NCI-H524 (cell line): Measurements from ENCODE around the gene NAA38.
A peak's percentile ranks its signal among the peaks of the same experiment; 100 is the strongest.
"Not testable (repeated sequence)": the region's sequence is repeated elsewhere in the genome, so short reads cannot be mapped to it uniquely, and the experiment has no call there.

Source experiments
- DNase-seq, 2 experiments: peaks; one replicate each; lab custom pipeline; 2025; lab: John Stamatoyannopoulos, UW

Gene NAA38

DNA sequence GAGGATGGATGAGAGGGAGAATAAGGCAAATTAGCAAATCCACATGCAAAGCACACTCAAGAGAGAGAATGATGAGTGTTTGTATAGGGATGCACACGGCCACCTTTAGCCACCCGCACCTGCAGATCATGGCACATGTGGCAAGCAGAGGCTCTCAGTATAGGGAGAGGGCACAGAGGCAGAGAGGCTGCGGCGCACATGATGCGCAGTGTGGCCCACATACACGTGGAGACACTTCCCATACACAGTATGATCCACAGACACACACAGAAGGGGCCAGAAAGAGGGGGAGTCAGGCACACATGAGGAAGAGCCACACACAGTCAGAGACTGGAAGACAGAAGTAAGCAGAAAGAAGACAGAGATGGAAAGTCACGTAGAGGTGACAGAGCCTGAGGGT lies 24.7 kb upstream of the NAA38 start:
- DNase-seq = no peak

GRCh38 chr17:7881276-7882054 lies 24.1 kb upstream of the NAA38 start:
- DNase-seq = peak; percentile 32 to 72

DNA sequence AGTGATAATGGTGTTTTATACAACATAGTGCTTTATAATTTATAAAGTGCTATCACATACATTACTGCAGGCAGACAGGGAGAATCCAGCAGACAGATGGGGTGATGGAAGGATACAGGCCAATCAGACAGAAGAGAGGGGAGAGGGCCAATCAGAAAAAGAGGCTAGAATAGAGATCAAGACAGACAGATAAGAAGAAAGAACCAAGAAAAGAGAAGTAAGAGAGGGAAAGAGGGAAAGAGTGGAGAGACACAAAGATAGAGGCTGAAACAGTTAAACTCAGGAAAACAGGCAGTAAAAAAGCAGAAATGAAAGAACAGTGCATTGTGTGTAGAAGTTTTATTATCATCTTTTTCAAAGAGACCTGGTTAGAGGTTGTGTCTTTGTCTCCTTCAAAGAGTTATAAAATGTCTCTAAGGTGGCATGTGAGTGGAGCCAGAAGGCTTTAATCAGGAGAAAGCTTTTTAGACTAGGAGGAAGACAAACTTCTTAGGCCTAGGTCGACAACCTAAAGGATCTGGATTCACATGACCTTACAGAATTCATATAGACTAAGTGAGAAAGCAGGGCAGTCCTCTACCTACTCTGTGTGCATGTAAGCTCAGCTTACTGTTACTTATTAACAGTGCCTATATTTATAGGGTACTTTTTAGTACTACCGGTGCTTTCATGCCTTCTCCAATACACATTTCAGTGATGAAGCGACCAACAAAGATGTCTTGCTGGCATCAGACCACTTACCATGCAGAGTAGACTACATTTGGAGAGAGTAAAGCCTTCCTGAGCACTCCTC lies 22.9 kb upstream of the NAA38 start:
- DNase-seq = peak in 1 of 2 experiments; percentile 21

DNA sequence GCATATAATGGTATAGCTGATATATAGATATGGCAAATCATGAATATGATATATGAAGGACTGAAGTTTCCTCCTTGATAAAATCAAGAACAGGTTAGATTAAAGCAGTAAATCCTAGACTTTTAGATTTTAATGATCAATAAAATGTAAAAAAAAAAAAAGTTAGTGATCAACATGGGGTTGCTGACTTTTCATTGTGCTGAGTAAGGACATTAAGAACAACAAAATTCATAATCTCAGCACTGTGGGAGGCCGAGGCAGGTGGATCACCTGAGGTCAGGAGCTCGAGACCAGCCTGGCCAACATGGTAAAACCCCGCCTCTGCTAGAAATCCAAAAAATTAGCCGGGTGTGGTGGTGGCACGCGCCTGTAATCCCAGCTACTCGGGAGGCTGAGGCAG lies 20.9 kb upstream of the NAA38 start:
- DNase-seq = no peak

DNA sequence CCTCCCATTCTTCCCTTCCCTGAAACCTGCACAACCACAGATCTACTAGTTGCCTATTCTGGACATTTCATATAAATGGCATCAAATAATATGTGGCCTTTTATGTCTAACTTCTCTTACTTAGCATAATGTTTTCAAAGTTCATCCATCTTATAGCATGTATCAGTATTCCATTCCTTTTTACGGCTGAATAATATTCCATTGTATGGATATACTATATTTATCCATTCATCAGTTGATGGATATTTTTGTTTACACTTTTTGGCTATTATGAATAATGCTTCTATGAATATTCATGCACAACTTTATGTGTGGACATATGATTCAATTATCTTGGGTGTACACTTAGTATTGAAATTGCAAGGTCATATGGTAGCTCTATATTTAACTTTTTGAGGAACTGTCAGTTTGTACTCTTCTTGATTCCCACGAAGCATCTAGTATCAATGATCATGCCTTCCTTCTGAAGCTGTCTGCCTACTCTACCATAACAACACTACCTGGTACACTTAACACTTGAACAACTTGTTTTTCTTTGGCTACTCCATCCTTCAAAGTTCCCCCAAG lies 18.5 kb upstream of the NAA38 start:
- no peak for DNase-seq

GRCh38 chr17:7873051-7873450 lies 15.7 kb upstream of the NAA38 start:
- DNase-seq = no peak

- no peak for DNase-seq
Measured at GRCh38 chr17:7867881-7868329, 10.5 kb upstream of the NAA38 start.

- DNase-seq = no peak
Measured at GRCh38 chr17:7864995-7865650, 7.8 kb upstream of the NAA38 start.

GRCh38 chr17:7864384-7864783 lies 7.0 kb upstream of the NAA38 start:
- not testable (repeated sequence) for DNase-seq

DNA sequence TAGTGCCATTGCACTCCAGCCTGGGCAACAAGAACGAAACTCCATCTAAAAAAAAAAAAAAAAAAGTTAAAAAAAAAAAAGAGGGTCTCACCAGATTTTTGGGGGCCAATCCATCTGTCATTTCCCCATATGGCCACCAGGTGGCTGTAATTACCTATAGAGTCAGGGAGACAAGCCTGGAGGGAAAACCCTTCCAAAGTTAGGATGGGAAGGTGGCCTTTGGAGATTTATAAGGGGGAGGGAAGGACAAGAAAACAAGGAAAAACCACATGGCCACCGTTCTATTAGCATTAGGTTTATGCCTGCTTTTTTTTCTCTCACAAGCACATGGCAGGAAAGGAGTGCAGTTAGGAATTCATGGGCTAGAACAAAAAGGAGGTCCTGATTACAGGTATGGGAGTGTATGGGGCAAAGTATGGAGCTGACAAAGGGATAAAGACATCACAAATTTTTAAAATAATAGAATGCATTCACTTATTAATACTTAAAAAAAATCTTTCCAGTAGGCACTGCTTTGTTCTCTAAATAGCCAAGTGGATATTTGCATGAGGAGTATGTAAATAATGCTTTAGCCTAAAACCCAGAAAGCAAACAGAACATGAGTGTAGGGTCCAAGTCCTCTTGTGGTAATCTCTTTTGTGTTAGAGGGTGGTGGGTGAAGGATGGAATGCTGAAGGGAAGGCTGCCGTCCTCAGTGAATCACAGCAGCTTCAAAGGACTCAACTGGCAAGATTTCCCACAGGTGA lies 5.5 kb upstream of the NAA38 start:
- DNase-seq = peak; percentile 19 to 56

DNA sequence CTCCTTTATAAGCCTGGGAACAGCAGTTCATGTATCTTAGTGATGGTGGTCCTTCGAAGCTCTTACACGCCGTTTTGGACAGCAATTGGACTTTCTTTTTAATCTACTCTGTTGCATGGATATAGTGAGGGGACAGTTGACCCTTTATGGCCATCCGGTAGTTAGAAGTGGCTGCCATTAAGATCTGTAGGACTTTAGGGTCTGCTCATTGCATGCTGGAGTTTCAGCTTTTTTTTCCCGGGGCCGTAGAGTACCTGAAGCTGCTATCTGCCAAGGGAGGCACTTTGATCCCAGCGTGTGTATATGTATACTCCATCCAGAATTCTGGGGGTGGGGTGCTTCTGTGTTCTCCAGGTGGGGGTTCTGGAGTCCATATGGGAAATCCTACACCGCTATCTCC lies 1.7 kb upstream of the NAA38 start:
- DNase-seq = no peak

GRCh38 chr17:7858522-7858810 lies 1.1 kb upstream of the NAA38 start:
- no peak for DNase-seq

GRCh38 chr17:7857713-7858521 lies 558 bp upstream of the NAA38 start, which contains the start of gene CYB5D1:
CYB5D1 (plus strand) TSS chr17:7858003; CDS start chr17:7858135, 132 bp downstream.
- DNase-seq = peak; percentile 69 to 85

- no peak for DNase-seq
Measured at GRCh38 chr17:7856011-7856810, 1.1 kb downstream of the NAA38 start.

- no peak for DNase-seq
Measured at GRCh38 chr17:7855660-7856010, 1.7 kb downstream of the NAA38 start.

DNA sequence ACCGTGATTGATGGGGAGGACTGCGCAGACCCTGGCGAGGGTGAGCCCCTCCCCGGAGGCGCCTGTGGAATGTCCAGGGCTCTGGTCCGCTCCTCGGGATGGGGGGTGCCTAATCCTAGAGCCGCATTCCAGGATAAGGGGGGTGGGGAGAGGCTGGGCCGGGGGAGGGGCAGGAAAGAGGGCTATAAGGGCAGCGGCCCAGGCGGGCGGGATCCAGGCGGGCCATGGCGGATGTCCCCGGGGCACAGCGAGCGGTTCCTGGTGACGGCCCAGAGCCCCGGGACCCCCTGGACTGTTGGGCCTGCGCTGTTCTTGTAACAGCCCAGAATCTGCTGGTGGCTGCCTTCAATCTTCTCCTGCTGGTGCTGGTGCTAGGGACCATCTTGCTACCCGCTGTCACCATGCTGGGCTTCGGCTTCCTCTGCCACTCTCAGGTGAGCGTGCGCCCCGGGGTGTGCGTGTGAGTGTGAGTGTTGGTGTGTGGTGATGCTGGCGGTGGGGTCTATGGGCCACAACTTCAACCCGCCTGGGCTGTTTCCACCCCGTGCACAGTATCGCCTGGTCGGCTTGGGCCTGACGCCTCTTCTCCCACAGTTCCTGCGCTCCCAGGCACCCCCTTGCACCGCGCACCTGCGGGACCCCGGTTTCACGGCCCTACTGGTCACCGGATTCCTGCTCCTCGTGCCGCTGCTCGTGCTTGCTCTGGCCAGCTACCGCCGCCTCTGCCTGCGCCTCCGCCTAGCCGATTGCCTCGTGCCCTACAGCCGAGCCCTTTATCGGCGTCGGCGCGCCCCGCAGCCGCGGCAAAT lies 2.3 kb downstream of the NAA38 start, which contains the start of gene TMEM88:
Gene TMEM88 (plus strand): TSS at position 216 of the 809 bp plus-strand sequence. CDS start 9 bp downstream, at position 225.
- no peak for DNase-seq

DNA sequence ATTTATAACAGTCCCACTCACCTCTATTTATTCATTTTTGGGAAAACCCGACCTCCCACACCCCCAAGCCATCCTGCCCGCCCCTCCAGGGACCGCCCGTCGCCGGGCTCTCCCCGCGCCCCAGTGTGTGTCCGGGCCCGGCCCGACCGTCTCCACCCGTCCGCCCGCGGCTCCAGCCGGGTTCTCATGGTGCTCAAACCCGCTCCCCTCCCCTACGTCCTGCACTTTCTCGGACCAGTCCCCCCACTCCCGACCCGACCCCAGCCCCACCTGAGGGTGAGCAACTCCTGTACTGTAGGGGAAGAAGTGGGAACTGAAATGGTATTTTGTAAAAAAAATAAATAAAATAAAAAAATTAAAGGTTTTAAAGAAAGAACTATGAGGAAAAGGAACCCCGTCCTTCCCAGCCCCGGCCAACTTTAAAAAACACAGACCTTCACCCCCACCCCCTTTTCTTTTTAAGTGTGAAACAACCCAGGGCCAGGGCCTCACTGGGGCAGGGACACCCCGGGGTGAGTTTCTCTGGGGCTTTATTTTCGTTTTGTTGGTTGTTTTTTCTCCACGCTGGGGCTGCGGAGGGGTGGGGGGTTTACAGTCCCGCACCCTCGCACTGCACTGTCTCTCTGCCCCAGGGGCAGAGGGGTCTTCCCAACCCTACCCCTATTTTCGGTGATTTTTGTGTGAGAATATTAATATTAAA lies 3.1 kb downstream of the NAA38 start:
- DNase-seq = no peak

DNA sequence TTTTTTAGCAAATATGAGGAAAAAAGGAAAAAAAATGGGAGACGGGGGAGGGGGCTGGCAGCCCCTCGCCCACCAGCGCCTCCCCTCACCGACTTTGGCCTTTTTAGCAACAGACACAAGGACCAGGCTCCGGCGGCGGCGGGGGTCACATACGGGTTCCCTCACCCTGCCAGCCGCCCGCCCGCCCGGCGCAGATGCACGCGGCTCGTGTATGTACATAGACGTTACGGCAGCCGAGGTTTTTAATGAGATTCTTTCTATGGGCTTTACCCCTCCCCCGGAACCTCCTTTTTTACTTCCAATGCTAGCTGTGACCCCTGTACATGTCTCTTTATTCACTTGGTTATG lies 3.7 kb downstream of the NAA38 start:
- DNase-seq = no peak
